HFFc6 (cell line): Measurements from ENCODE around the gene RNF112. TPM values are rescaled to one million over a fixed set of nuclear protein-coding genes. Genes with fewer than 3 reads are reported as not detected.

Experiments
- DNase-seq: peaks from one replicate; pipeline ENCODE4 v3.0.0-alpha.2; 2018
- H3K27ac Mint-ChIP-seq: 2 replicates; pipeline ENCODE4 v1.8.0; 2020; ENCODE audit warnings: mild to moderate bottlenecking, mixed read lengths
- H3K27me3 Mint-ChIP-seq: 2 replicates; pipeline ENCODE4 v1.8.0; 2021; ENCODE audit warnings: mild to moderate bottlenecking, moderate library complexity, mixed read lengths; ENCODE audit not compliant: insufficient read depth
- H3K36me3 Mint-ChIP-seq: 2 replicates; pipeline ENCODE4 v1.8.0; 2021; ENCODE audit warnings: low read depth, mixed read lengths
- H3K4me1 Mint-ChIP-seq: 2 replicates; pipeline ENCODE4 v1.8.0; 2020; ENCODE audit warnings: low read depth, mixed read lengths
- H3K4me3 Mint-ChIP-seq: 2 replicates; pipeline ENCODE4 v1.8.0; 2020; ENCODE audit warnings: mild to moderate bottlenecking, moderate library complexity, mixed read lengths
- H3K9me3 Mint-ChIP-seq: 2 replicates; pipeline ENCODE4 v1.8.0; 2020; ENCODE audit warnings: mild to moderate bottlenecking, mixed read lengths
- CTCF ChIP-seq: fragments of 200-600 bp; sonication (generic); IDR thresholded peaks from 2 replicates; pipeline ENCODE4 v1.5.0; 2021; ENCODE audit warnings: antibody characterized with exemption, mild to moderate bottlenecking
- total RNA-seq, 6 experiments: library from RNA; stranded (reverse); fragmentation: NEBNext Ultra II Directional; extraction: Animal tissue kit (Norgen Biotek cat#: 25700); gene quantifications; 2 replicates in 1 of 6; 3 replicates in 5 of 6; pipeline ENCODE4 v1.2.3, GENCODE V29; 2021

The RNF112 gene
- total RNA-seq, 6 experiments from 2014 or later, result 0.40 to 1.2 (median 0.73) TPM

- no peak for DNase-seq
- no peak for TF ChIP-seq CTCF
- H3K9me3 Mint-ChIP-seq, result no peaks in the 10 kb centered on the region
- no peak overlapping the region for H3K27ac Mint-ChIP-seq
- H3K36me3 Mint-ChIP-seq, result no peaks in the 10 kb centered on the region
- H3K4me1 Mint-ChIP-seq, result peaks cover 23% of the 10 kb centered on the region
- no peak overlapping the region for H3K4me3 Mint-ChIP-seq
- peaks cover 1% of the 10 kb centered on the region for H3K27me3 Mint-ChIP-seq
Measured at GRCh38 chr17:19368229-19368628, 42.8 kb upstream of the RNF112 start.

- no peak for TF ChIP-seq CTCF
- H3K27me3 Mint-ChIP-seq, result peaks cover 1% of the 10 kb centered on the region
- no peak overlapping the region for H3K4me3 Mint-ChIP-seq
- peaks cover 24% of the 10 kb centered on the region for H3K4me1 Mint-ChIP-seq
- no peaks in the 10 kb centered on the region for H3K36me3 Mint-ChIP-seq
- no peak for DNase-seq
- no peaks in the 10 kb centered on the region for H3K9me3 Mint-ChIP-seq
- H3K27ac Mint-ChIP-seq, result no peak overlapping the region
Measured at GRCh38 chr17:19369107-19369778, 41.8 kb upstream of the RNF112 start.

DNA sequence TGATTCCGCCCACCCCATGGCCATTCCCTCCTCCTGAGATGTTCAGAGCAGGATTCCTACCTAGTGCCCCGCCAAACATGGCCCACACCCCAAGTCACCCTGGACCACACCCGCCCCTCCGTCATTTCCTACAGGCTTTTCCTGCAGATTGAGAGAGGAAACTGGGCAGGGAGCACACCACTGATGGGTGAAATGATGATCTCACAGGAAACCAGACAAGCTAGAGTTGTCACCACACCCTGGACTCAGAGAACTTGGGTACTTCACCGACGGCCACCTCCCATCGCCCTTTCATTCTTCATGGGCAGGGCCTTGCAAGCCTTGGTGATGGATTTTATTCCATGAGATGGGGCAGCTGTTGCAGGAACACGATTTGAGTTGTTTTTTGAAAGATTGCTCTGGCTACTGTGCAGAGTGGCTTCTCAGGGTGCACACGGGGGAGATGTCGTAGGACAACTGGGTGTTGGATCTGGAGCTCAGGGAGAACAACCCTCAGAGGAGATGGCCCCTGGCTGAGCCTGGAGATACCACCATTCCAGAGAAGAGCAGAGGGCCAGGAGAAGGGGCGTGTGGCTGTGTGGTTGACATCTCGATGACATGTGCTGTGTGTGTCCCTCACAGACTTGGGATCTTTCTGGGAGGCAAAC is 41.1 kb upstream of the RNF112 start:
- TF ChIP-seq CTCF, result no peak
- Mint-ChIP-seq H3K4me3 (no peak overlapping the region), H3K4me1 (peaks cover 24% of the 10 kb centered on the region), H3K27me3 (peaks cover 1% of the 10 kb centered on the region), H3K9me3 (no peaks in the 10 kb centered on the region), H3K27ac (no peak overlapping the region), H3K36me3 (no peaks in the 10 kb centered on the region)
- no peak for DNase-seq

DNA sequence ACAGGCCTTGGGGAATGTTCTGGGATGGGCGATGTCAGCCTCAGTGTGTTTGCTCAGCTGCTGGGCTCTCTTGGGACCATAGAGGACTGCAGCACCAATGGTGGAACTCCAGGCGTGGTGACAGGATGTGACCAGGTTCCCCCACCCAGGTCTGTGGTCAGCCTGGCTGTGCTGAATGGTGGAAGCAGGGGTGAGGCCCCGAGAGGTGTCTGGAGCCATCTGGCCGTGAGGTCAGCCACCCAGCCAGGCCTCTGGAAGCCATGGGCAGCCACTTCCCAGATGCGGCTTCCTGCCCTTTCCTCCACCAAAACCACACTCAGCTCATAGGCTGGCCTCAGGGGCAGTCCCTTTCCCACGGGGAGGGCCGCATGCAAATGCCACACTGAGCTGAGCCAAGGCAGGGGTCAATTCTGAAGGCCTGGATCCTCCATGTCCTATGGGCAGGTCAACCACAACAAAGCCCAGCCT is 40.5 kb upstream of the RNF112 start:
- Mint-ChIP-seq H3K4me1 (peaks cover 24% of the 10 kb centered on the region), H3K36me3 (no peaks in the 10 kb centered on the region), H3K27ac (no peak overlapping the region), H3K4me3 (no peak overlapping the region), H3K27me3 (peaks cover under 1% of the 10 kb centered on the region), H3K9me3 (no peaks in the 10 kb centered on the region)
- TF ChIP-seq CTCF, result no peak
- DNase-seq, result no peak

DNA sequence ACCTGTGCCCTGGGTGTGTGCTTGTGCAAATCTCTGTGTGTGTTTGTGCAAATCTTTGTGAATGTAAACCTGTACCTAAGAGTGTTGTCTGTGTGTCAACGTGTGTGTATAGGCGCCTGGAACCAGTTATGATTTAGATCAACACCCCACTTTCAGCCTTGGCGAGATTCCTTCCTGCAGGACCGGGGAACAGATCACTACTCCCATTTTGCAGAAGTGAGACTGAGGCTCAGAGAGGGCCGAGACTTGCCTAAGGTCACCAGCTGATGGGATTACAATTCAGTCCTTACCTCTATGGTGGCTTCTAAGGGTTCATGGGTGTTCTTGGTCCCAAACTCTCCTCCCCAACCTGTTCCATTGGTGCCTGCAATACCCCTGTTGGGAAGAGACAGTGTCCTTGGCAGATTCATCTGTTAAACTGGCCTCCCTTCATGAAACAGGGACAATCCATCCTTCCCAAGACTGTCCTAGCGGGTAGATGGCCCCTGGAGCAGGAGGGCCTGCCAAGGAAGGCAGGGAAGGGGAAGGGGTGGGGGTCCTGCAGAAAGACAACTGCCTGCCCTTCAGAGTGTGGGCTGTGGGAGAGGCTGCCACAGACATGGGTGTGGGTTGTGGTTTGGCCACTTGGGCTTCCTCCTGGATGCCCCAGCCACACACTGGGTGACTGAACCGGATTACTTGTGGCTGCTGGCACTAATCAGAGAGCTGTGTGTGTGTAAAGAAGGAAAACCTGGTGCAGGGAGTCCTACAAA is 39.6 kb upstream of the RNF112 start:
- TF ChIP-seq CTCF, result no peak
- no peak overlapping the region for H3K27ac Mint-ChIP-seq
- no peaks in the 10 kb centered on the region; the same call in 1 of the 2 replicates for H3K27me3 Mint-ChIP-seq
- no peaks in the 10 kb centered on the region for H3K9me3 Mint-ChIP-seq
- H3K4me3 Mint-ChIP-seq, result no peak overlapping the region
- peaks cover 24% of the 10 kb centered on the region for H3K4me1 Mint-ChIP-seq
- H3K36me3 Mint-ChIP-seq, result no peaks in the 10 kb centered on the region
- no peak for DNase-seq
